Measurements from ENCODE around the gene AMOTL2.

Gene AMOTL2

DNA sequence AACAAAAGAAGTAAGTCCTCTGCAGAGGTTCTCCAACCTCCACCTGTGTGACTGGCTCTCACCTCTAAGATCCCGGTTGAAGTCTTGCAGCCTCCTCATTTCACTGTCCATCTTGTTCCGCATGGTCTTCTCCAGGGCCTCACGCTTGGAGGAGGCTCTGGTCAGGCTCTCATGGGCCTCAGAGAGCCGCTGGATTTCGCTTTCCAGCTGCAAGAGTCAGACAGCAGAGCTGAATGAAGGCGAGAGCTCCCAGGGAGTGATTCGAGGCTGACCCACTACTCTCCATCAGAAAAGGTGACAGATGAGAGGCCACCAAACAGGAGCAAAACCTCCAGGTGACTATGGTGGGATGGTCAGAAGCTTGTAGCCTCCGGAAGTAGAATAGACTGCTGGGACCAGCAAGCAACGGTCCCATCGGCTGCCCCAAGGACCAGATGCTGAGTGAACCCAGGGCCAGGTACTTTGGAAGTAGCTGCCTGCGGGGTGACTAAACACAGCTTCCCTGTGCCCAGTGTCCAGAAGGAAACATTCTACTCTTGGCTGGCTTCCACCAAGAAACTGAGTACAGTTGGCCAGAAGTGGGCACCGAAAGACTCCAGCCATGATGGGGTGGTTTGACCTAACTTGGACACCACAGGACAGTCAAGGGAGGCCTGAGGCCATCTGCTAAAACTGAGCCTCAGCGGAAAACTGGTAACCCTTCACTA is 7.9 kb downstream of the AMOTL2 start:
- no peak for DNase-seq (ENCODE audit: low read depth)

DNA sequence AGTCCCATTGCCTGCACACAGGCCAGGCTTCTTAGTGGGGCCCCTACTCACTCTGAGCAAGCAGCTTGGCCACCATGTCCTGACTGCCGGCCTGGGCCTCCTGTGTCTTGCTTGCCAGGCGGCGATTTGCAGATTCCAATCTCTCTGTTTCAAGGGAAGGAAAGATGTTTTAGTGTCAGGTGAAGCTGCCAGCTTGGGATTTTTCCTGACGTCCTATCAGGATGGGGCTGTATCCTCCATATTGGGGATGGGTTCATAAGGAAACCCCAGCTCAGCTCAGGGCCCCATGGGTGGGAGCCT is 8.5 kb downstream of the AMOTL2 start:
- DNase-seq (ENCODE audit: low read depth): no peak

DNA sequence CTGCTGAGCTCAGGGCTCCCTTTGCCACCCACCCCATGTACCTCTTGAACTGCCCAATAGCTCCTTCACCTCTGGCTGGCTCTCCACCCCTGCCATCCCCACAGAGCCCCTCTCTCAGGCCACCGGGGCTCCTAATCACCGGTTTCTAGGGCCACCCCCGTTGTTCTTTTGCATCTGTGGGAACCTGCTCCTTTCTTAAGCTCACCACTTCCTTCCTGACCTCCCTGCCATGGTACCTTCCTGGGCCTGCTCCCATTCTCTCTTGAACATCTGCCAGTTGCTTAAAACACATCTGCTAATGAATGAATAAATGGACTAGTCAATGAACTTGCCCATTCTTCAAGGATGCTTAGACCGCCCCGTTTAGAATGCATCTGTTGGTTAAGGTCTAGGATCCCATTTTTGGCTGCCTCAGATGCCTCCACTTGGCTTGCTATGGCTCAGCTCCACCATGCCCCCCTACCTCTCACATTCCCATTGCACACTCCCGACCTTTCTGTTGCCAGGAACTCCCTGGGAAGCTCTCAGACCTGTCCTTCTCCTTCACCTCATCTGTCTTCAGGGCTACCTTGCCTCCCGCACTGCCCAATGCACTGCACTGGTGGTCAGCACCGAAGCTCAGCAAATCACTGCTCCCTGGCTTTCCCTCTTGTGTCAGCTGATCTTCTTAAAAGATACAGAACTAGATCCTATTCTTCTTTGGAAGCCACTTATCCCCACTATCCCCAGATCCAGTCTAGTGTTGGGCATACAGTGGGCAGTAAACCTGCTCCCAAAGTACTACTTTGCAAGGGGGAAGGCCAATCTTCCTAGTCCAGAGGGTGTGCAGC is 9.1 kb downstream of the AMOTL2 start:
- no peak for DNase-seq (ENCODE audit: low read depth)

- no peak for DNase-seq (ENCODE audit: low read depth)
Observed at GRCh38 chr3:134364061-134364935, 9.9 kb downstream of the AMOTL2 start.

GRCh38 chr3:134363381-134363755 is 10.9 kb downstream of the AMOTL2 start:
- no peak for DNase-seq (ENCODE audit: low read depth)

DNA sequence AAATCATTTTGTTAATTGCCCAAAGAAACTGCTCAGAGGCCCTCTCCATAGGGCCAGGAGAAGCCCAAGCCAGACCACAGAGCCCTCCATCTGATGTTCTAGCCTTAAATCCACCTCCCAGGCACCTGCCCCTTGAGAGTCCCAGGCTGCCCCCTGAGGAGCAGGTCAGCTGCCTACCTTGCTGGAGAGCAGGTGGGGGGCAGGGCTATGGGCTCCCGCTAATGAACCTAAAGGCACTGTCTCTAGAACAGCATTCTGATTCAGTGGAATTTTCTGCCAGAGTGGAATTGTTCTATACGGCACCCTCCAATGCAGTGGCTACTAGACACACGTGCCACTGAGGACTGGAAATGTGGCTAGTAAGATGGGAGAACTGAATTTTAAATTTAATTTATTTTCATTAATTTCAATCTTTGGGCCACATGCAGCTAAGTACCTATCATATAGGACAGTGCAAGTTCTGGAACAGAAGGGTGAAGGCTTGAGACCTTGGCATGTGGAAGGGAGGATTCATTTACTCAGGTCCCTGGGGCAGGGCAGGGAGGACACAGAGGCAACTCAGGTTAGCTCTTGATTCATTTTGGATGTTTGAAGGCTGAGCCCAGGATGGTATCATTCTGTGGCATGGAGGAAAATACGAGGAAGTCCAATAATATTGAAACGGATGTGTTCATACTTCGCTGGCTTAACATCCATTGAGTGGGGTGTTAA is 11.4 kb downstream of the AMOTL2 start:
- no peak for DNase-seq (ENCODE audit: low read depth)

- DNase-seq (ENCODE audit: low read depth): no peak
Observed at GRCh38 chr3:134362221-134362620, 12.0 kb downstream of the AMOTL2 start.

DNA sequence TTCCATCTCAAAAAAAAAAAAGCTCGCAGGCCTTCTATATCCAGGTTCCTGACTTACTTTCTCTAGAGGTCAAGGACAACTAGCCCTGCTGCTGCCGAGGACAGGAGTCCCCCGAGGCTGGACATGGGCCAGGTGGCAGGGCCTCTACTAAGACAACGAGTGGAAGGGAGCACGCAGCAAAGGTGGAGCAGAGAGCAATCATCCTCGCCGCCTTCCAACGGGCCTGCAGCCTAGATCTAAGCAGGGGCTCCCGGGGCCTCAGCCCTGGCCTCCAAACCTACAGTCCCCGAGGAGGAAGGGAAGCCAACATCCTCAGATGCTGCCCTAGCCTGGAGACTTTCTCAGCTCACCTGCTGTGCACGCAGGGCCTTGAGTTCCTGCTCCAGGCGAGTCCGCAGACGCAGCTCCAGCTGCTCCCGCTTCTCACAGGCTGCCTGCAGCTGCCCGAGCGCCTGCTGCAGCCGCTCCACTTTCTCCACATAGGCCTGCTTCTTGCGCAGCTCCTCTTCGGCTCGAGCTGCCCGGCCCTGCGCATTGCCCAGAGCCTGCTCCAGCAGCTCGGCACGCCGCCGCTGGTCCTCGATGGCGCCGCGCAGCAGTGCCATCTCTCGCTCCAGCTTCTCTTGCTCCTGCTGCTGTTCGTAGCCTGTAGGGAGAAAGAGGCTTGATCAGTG is 12.9 kb downstream of the AMOTL2 start:
- no peak for DNase-seq (ENCODE audit: low read depth)

DNA sequence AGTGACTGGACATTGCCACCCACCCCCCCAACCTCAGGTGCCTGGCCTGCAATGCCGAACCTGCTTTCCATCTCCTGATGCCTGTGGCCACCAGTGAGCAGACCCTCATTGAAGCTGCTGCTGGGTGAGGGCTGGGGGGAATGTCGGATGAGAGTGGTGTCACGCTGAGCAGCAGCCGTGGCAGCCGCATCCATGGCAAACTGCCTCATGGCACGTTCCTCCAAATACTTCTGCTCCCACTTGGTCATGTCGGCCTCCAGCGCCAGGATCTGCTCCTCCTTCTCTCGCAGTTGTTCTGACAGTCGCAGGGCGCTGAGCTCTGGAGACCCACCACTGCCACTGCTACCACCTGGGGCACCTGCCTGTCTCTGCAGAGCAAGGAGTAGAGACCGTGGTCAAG is 14.2 kb downstream of the AMOTL2 start:
- DNase-seq (ENCODE audit: low read depth): no peak

DNA sequence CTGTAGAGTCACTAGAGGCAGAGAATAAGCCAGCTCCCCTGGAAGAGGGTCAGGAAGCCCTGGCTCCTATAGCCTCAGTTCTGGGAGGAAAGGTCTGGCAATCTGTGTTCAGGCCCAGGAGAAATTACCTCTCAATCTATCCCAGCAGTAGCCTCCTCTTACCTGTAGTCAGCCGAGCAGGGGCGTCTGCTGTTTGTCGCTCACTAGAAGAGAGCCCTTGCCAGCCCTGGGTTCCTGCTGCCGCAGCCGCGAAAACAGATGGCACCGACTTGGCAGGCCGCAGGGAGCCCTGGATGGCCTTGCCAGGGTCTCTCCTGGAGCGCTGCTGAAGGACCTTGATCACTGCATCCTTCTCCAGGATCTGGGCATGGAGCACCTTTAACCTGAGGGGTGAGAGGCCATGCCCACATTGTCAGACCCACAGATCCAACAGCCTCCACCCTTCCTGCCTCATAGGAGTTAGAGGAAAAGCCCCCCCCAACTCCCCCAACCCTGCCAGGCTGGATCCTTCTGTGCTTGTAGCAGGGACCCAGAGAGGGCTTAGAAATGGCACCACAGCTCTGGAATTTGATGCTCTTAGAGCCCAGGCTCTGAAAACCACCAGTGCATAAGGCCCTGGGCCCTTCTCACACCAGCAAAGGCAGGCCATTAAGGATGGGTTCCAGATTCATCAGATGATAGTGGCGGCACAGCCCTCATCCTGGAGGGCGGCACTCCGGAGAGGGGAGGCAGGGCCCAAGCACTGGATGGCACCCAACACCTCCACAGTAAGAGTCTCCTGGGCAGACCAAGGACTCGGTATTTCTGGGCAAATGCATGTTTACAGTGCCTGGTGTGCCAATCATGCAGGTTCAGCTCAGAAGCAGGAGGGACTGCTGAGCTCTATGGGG is 14.9 kb downstream of the AMOTL2 start:
- DNase-seq (ENCODE audit: low read depth): no peak

DNA sequence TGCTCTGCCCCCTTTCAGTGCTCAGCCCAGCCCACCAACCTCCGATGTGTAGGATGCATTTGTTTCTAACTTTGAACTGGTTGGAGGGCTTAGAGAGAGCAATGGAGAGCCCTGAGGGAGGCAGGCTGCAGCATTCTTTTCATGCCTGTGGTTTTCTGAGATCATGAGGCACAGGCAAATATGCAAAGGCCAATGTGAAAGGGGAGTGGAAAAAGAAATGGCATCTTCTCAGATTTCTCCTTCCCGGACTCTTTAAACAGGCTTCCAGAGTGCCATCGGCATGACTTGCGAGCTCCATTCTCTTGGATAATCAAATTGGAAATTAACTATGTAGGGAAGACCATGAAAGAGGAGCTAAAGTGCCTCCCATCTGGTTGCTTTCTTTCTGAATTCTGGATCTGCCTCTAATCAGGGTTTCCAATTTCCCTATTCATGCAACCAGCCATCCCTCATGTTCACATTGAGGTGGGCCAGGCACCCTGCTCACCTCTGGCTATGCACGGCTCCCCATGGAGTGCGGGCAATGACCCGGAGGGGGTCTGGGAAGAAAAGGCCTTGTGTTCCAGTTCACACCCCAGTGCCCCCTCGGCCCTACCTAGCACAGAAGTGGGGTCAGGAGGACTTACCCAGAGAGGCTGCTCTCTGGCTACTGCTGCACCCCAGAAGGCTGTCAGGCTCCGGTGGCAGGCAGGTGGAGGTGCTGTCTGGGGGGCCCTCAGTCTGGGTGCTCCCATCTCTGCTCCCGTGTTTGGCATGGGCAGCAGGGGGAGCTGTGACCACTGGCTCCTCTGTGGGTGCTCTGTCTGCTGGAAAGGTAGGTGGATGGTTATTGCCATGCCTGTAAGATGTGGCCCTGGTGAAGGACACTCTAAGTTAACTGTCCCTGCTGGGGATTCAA is 16.1 kb downstream of the AMOTL2 start:
- no peak for DNase-seq (ENCODE audit: low read depth)

- no peak for DNase-seq (ENCODE audit: low read depth)
Observed at GRCh38 chr3:134357261-134357913, 16.9 kb downstream of the AMOTL2 start.

DNA sequence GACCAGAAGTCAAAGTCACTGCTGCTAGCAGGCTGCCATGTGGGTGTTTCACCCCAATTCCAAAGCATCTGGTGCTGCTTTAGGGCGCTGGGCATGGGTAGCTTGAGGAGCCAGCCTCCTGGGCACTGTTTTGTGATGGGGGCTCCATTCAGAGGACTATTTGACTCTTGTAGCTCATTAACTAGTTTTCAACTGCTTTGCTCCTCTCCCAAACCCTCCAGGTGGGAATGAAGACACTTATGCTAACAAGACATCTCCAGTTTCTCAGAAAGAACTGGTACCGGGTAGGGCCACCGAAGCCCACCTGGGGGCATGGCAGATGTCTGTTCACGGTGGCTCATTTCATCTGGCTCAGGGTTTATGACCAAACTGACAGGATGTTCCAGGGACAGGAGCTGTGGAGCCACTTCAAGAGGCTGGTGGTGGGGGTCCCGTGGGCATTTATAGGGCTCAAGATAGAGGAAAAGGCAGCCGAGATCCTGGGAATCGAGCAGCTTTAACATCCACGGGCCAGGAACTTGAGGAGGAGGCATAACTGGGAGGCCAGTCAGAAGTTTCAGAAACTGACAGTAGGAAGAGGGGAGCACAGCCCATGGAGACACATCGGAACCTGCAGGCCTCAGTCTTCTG is 17.7 kb downstream of the AMOTL2 start:
- DNase-seq (ENCODE audit: low read depth): no peak

- no peak for DNase-seq (ENCODE audit: low read depth)
Observed at GRCh38 chr3:134355416-134355815, 18.8 kb downstream of the AMOTL2 start.

GRCh38 chr3:134354612-134355251 is 19.5 kb downstream of the AMOTL2 start:
- no peak for DNase-seq (ENCODE audit: low read depth)

GRCh38 chr3:134353831-134354611 is 20.2 kb downstream of the AMOTL2 start:
- DNase-seq (ENCODE audit: low read depth): no peak

DNA sequence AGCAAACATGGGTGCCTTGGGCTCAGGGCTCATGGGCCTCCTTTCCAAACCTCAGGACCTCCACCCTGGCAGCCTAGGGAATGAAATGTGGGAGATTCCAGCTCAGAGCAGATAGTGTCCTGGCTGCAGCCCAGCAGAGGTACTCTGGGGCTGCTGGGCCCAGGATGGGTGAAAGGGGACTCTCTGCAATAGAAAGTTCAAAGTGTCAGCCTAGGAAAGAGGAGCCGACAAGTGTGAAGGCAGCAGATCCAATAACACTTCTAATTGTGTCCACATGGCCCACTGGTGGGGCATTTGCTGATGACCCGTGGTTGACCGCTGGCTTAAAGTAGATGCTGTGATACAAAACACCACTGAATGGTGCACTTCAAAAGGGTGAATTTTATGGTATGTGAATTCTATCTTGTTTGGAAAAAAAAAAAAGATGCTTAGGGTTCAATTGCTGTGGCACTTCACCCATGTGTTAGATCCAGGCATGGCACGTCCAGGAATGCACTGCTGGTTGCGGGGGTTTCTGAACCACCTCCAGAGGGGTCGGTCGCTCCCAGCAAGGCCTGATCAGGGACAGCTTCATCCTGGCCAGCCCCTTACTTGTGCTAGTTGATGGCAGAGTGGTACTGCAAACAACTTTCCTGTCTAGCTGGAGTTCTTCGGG is 20.9 kb downstream of the AMOTL2 start:
- DNase-seq (ENCODE audit: low read depth): no peak

Data from activated T-cell treated with anti-CD3 and anti-CD28 coated beads for 24 hours (primary cell).